AG04450 (cell line): ENCODE results near the gene MCF2L. TPM values are rescaled to one million over a fixed set of nuclear protein-coding genes. Genes with fewer than 3 reads are reported as not detected.
A peak's percentile ranks its signal among the peaks of the same experiment; 100 is the strongest.

ENCODE experiments used
- CTCF ChIA-PET: fragments of 300-600, 350-600 bp; formaldehyde crosslinking; extraction: SDS; loops from one replicate; lab custom pipeline; 2022; ENCODE audit warnings: antibody characterized with exemption, inconsistent platforms; lab: Charles Lee
- POLR2A ChIA-PET: fragments of 350-600 bp; formaldehyde crosslinking; extraction: SDS; loops from one replicate; lab custom pipeline; 2021; ENCODE audit warnings: antibody characterized with exemption, inconsistent platforms; lab: Yijun Ruan, JAX
- DNase-seq: peaks from one replicate; pipeline ENCODE4 v3.0.0-alpha.2; 2011; ENCODE audit warnings: low read depth, low spot score
- H3K27ac ChIP-seq: one replicate; pipeline ENCODE4 v1.5.1; 2012; ENCODE audit warnings: low read depth, low read length, control low read depth
- H3K27me3 ChIP-seq: one replicate; pipeline ENCODE4 v1.6.0; 2012; ENCODE audit warnings: low read length; ENCODE audit not compliant: control insufficient read depth, insufficient read depth
- H3K4me3 ChIP-seq: 2 replicates; pipeline ENCODE4 v1.5.1; 2011; ENCODE audit warnings: mild to moderate bottlenecking, low read depth, low read length, control low read depth
- H3K9me3 ChIP-seq: 2 replicates; pipeline ENCODE4 v1.5.1; 2012; ENCODE audit warnings: low read length; ENCODE audit not compliant: control insufficient read depth, insufficient read depth
- CTCF ChIP-seq: IDR thresholded peaks from 2 replicates; pipeline ENCODE4 v1.5.1; 2011; ENCODE audit warnings: low read depth, low read length, control low read depth, inconsistent platforms
- polyA plus RNA-seq: library from polyadenylated mRNA; depleted of rRNA; stranded (reverse); fragments of >200 nt; gene quantifications from 2 replicates; pipeline ENCODE4 v1.2.3, GENCODE V29; 2011

The MCF2L gene
- polyA plus RNA-seq, 1 experiment: 0.04 TPM

DNA sequence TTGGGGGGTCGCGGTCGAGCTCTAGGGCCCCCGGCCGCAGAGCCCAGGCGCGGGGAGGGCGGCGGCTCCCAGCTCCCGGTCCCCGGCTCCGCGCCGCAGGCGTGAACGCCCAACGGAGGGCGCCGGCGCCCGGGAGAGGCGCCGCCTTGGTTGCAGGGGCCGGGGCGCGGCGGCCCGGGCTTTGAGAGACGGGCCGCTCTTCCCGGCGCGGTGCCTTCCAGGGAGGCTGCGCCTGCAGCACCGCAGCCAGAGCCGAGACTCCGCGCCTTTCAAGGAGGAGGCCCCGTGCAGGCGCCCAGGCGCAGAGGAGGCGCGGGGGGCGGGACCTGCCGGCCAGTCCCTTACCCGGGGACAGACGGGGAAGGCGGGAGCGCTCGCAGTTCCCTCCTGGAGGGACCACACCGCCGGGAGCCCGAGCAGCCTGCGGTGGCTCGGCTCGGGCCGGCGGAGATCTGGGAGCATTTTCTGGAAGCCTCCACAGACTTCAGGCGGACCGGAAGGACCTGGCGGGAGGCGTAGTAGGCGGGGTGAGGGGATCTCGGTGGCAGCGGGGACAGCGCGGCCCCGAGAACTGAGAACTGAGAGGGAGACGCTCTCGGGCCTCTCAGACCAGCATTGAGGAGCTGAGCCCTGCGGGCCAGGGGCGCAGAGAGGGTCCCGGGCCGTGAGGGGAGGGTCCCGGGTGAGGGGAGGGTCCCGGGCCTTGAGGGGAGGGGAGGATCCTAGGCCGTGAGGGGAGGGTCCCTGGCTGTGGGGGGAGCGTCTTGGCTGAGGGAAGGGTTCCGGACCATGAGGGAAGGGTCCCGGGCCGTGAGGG, 25.5 kb upstream of the MCF2L start:
- Histone ChIP-seq H3K27ac (no peak overlapping the region), H3K4me3 (peak overlapping the region; percentile 54), H3K9me3 (no peaks in the 10 kb centered on the region; the same call in 1 of the 2 replicates), H3K27me3 (peaks cover 37% of the 10 kb centered on the region)
- DNase-seq: no peak
- ChIA-PET CTCF (interaction anchor here (0.7 to 1.6 kb wide), 12 partner anchors 10 to 451 kb away, joined by 3 to 9 read pairs (median 4); no protein-coding TSS in a partner anchor), POLR2A (no interaction called here)
- TF ChIP-seq CTCF: no peak

DNA sequence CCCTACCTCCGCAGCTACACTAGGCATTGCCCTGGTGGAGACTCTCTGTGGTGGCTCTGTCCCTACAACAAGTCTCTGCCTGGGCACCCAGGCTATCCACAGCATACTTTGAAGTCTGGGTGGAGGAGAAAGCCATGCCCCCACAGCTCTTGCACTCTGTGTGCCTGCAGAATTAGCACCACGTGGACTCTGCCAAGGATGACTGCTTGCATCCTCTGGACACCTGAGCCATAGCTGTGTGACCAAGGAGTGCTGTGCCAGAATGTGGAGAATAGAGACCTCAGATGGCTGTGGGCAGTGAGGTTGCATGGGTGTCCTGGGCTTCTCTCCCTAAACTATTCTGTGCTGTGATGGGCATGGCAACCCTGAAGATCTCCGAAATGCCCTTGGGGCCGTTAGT, 21.2 kb upstream of the MCF2L start:
- Histone ChIP-seq H3K4me3 (no peak overlapping the region), H3K27me3 (peaks cover 45% of the 10 kb centered on the region), H3K27ac (no peak overlapping the region), H3K9me3 (no peaks in the 10 kb centered on the region; the same call in 1 of the 2 replicates)
- ChIA-PET CTCF (no interaction called here), POLR2A (no interaction called here)
- no peak for DNase-seq
- no peak for TF ChIP-seq CTCF

DNA sequence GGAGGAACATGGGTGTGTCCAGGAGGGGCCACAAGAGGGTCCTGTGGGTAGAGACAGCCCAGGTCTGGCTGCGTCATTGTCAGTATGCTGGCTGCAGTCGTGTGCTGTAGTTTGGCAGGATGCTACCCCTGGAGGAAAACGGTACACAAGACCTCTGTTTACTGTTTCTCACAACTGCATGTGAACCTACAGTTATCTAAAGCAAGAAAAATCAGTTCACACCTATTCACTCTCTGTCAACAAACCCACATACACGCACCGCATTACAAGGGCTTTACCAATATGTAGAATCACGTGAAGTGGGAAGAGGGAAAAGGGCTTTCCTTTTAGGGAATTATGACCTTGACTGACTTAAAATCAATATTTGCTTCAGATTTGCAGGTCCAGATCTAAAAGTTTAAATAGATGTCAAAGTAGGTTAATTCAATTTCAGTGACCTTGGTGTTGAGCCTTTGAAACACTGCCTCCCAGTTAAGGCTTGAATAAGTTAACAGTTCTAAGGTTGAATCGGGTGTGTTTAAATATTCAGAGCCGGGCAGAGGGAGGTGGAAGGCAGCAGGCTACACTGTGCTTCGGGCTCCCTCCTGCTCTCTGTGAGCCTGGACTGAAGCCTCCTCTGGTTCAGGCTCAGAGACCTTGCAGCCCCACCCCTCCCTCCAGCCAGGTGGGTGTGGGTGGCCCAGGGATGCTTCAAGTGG, 17.2 kb upstream of the MCF2L start:
- CTCF ChIA-PET: no interaction called here
- no peak for DNase-seq
- H3K27me3 ChIP-seq: peaks cover 54% of the 10 kb centered on the region
- no peak overlapping the region for H3K27ac ChIP-seq
- TF ChIP-seq CTCF: no peak
- no peaks in the 10 kb centered on the region for H3K9me3 ChIP-seq
- POLR2A ChIA-PET: no interaction called here
- H3K4me3 ChIP-seq: no peak overlapping the region

- H3K4me3 ChIP-seq: no peak overlapping the region
- no peak for DNase-seq
- H3K9me3 ChIP-seq: no peaks in the 10 kb centered on the region
- no peak for TF ChIP-seq CTCF
- no peak overlapping the region for H3K27ac ChIP-seq
- H3K27me3 ChIP-seq: peaks cover 54% of the 10 kb centered on the region
- ChIA-PET POLR2A (no interaction called here), CTCF (interaction anchor here (1.0 kb wide), 1 partner anchor 10 kb away, joined by 3 read pairs; no protein-coding TSS in a partner anchor)
Observed at GRCh38 chr13:112952759-112953551, 16.1 kb upstream of the MCF2L start.
